ENCODE results near the gene SERPINB12. TPM values are rescaled to one million over a fixed set of nuclear protein-coding genes. Genes with fewer than 3 reads are reported as not detected.

SERPINB12 gene
- total and polyA plus RNA-seq, 2 experiments from 2014 or later = not detected

DNA sequence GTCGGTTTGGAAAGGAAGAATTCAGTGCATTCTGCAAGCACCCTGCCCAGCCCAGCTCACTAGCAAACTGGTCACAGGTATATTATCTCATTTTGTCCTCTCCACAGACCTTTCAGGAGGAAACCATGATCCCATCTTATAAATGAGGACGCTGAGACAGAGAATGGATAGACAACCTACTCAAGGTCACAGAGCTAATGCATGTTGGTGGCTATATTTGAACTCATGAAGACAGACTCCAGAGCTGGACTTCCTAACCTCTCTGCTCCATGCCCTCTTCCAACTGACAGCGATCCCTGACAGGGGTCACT is 35.9 kb upstream of the SERPINB12 start:
- H3K9me3 ChIP-seq (ENCODE audit: low read depth) = no peaks in the 10 kb centered on the region
- H3K79me2 ChIP-seq (ENCODE audit: insufficient read depth) = no peaks in the 10 kb centered on the region
- no peak overlapping the region for H3K27ac ChIP-seq
- no peak for DNase-seq
- TF ChIP-seq EZH2phosphoT487 (IDR thresholded peaks at IDR 0.05; ENCODE audit: insufficient read depth, low read depth) (no peak), EZH2 (IDR thresholded peaks at IDR 0.05; ENCODE audit: insufficient read depth, poor library complexity, severe bottlenecking) (no peak)
- in situ Hi-C loops (cut with MboI) = no loop called here
- 58 to 59% methylated on average over 3 of the region's 3 CpGs for WGBS, 2 experiments (ENCODE audit: low coverage in 1 of 2, low lambda C conversion rate in 2 of 2, missing lambda C conversion rate in 2 of 2)
- H3K4me1 ChIP-seq (ENCODE audit: insufficient read depth) = 0 out of 2 replicates have a peak, but pooled peaks cover 8% of the 10 kb centered on the region
- H3K9ac ChIP-seq = no peak overlapping the region
- no peaks in the 10 kb centered on the region for H4K20me1 ChIP-seq (ENCODE audit: insufficient read depth)
- H3K4me2 ChIP-seq (ENCODE audit: unreplicated experiment) = no peak overlapping the region
- no peaks in the 10 kb centered on the region for H3K9me2 ChIP-seq (ENCODE audit: insufficient read depth)
- H2AFZ ChIP-seq = no peak overlapping the region
- H3K4me3 ChIP-seq = no peak overlapping the region
- H3K27me3 ChIP-seq (replicated peaks; ENCODE audit: insufficient read depth) = no peaks in the 10 kb centered on the region
- H3F3A ChIP-seq (ENCODE audit: insufficient read depth) = no peaks in the 10 kb centered on the region
- no peaks in the 10 kb centered on the region for H3K36me3 ChIP-seq (ENCODE audit: low read depth)

DNA sequence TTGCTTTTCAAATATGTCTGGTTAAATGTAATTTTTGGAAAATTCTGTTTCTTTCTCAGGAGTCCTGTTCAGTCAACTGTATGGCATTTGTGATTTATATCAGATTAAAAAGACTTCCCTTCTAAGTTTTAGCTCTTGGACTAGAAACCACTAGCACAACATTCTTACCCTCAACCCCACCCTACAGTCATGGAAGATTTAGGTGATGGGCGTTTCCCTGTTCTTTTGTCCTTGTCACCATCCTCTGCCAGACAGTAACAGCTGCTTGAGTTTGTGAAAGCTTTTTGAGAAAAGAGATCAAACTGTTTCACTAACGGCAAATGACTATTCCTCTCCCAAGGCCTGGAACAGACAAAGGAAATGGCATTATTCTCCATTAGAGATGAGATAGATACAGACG is 33.6 kb upstream of the SERPINB12 start:
- 18 to 24% methylated on average over 3 of the region's 3 CpGs for WGBS, 2 experiments (ENCODE audit: low coverage in 1 of 2, low lambda C conversion rate in 2 of 2, missing lambda C conversion rate in 2 of 2)
- in situ Hi-C loops (cut with MboI) = no loop called here
- DNase-seq = no peak
- Histone ChIP-seq H3K36me3 (ENCODE audit: low read depth) (no peaks in the 10 kb centered on the region), H3K4me3 (no peak overlapping the region), H3K9me3 (ENCODE audit: low read depth) (no peaks in the 10 kb centered on the region), H4K20me1 (ENCODE audit: insufficient read depth) (no peaks in the 10 kb centered on the region), H3K27ac (no peak overlapping the region), H3K4me2 (ENCODE audit: unreplicated experiment) (no peak overlapping the region), H3F3A (ENCODE audit: insufficient read depth) (no peaks in the 10 kb centered on the region), H3K9ac (no peak overlapping the region), H2AFZ (peak overlapping the region; percentile 43), H3K9me2 (ENCODE audit: insufficient read depth) (no peaks in the 10 kb centered on the region), H3K4me1 (ENCODE audit: insufficient read depth) (0 out of 2 replicates have a peak, but pooled peaks cover 8% of the 10 kb centered on the region), H3K79me2 (ENCODE audit: insufficient read depth) (no peaks in the 10 kb centered on the region), H3K27me3 (replicated peaks; ENCODE audit: insufficient read depth) (no peaks in the 10 kb centered on the region)
- no peak for TF ChIP-seq EZH2 (IDR thresholded peaks at IDR 0.05; ENCODE audit: insufficient read depth, poor library complexity, severe bottlenecking)
- TF ChIP-seq EZH2phosphoT487 (IDR thresholded peaks at IDR 0.05; ENCODE audit: insufficient read depth, low read depth) = no peak

DNA sequence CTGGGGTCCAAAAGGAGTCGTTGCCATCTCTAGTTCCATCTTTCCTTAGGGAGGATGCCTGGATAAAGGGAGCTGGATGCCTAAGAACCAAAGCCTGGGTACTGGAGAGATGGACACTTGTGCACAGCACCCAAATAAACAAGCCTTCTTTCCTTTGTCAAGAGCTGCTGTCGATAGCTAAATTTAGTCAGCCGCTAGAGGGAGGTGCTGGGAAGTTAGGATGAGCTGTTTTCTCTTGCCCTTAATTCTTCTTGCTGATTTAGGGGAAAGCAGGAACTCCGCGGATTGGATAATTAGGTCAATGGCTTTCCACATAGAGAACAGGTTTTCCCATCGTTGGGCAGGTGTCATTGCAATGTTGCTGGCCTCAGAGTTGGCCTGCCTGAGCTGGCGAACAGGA is 30.9 kb upstream of the SERPINB12 start:
- H3K9ac ChIP-seq = no peak overlapping the region
- no peak for DNase-seq
- no peaks in the 10 kb centered on the region for H3K27me3 ChIP-seq (replicated peaks; ENCODE audit: insufficient read depth)
- in situ Hi-C loops (cut with MboI) = no loop called here
- TF ChIP-seq EZH2 (IDR thresholded peaks at IDR 0.05; ENCODE audit: insufficient read depth, poor library complexity, severe bottlenecking) (no peak), EZH2phosphoT487 (IDR thresholded peaks at IDR 0.05; ENCODE audit: insufficient read depth, low read depth) (no peak)
- no peaks in the 10 kb centered on the region for H3K9me2 ChIP-seq (ENCODE audit: insufficient read depth)
- H3K27ac ChIP-seq = no peak overlapping the region
- no peak overlapping the region for H3K4me3 ChIP-seq
- H2AFZ ChIP-seq = no peak overlapping the region
- H3K4me2 ChIP-seq (ENCODE audit: unreplicated experiment) = no peak overlapping the region
- H3K4me1 ChIP-seq (ENCODE audit: insufficient read depth) = 0 out of 2 replicates have a peak, but pooled peaks cover 8% of the 10 kb centered on the region
- no peaks in the 10 kb centered on the region for H4K20me1 ChIP-seq (ENCODE audit: insufficient read depth)
- no peaks in the 10 kb centered on the region for H3F3A ChIP-seq (ENCODE audit: insufficient read depth)
- whole genome bisulfite sequencing, 2 experiments (ENCODE audit: low coverage in 1 of 2, low lambda C conversion rate in 2 of 2, missing lambda C conversion rate in 2 of 2) = 62 to 65% methylated on average over 7 of the region's 7 CpGs
- H3K9me3 ChIP-seq (ENCODE audit: low read depth) = no peaks in the 10 kb centered on the region
- H3K79me2 ChIP-seq (ENCODE audit: insufficient read depth) = no peaks in the 10 kb centered on the region
- H3K36me3 ChIP-seq (ENCODE audit: low read depth) = no peaks in the 10 kb centered on the region

DNA sequence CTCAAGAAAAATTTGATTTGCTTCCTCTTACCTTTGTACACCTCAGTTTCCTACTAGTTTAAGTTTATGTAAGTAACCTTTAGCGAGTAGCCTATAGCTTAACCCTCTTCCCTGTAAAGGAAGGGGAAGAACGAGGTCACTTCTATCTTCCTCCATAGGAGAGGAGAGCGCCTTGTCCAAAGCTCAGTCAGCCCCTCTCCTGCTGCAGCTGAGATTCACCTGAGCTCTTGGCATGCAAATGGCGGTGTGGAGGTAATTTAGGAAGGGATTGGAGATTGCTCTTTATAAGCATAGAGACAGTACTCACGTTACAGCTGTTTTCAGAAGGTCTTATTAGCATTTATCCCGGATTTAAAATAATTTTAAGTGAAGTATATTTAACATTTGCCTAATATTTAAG is 27.8 kb upstream of the SERPINB12 start:
- in situ Hi-C loops (cut with MboI) = no loop called here
- H3K4me1 ChIP-seq (ENCODE audit: insufficient read depth) = no peaks in the 10 kb centered on the region
- DNase-seq = no peak
- no peaks in the 10 kb centered on the region for H3K9me2 ChIP-seq (ENCODE audit: insufficient read depth)
- no peaks in the 10 kb centered on the region for H3K79me2 ChIP-seq (ENCODE audit: insufficient read depth)
- H3K27me3 ChIP-seq (replicated peaks; ENCODE audit: insufficient read depth) = no peaks in the 10 kb centered on the region
- TF ChIP-seq EZH2phosphoT487 (IDR thresholded peaks at IDR 0.05; ENCODE audit: insufficient read depth, low read depth) (no peak), EZH2 (IDR thresholded peaks at IDR 0.05; ENCODE audit: insufficient read depth, poor library complexity, severe bottlenecking) (no peak)
- H3K9ac ChIP-seq = no peak overlapping the region
- H3K9me3 ChIP-seq (ENCODE audit: low read depth) = no peaks in the 10 kb centered on the region
- H3K36me3 ChIP-seq (ENCODE audit: low read depth) = no peaks in the 10 kb centered on the region
- H3K4me2 ChIP-seq (ENCODE audit: unreplicated experiment) = no peak overlapping the region
- H4K20me1 ChIP-seq (ENCODE audit: insufficient read depth) = no peaks in the 10 kb centered on the region
- no peak overlapping the region for H3K27ac ChIP-seq
- no peak overlapping the region for H3K4me3 ChIP-seq
- WGBS, 2 experiments (ENCODE audit: low coverage in 1 of 2, low lambda C conversion rate in 2 of 2, missing lambda C conversion rate in 2 of 2) = 81 to 84% methylated on average over 6 of the region's 6 CpGs
- no peak overlapping the region for H2AFZ ChIP-seq
- H3F3A ChIP-seq (ENCODE audit: insufficient read depth) = no peaks in the 10 kb centered on the region

All from GM23248 (cell line).